Stimulated activated CD8-positive, alpha-beta memory T cell treated with anti-CD3 and anti-CD28 coated beads, Interleukin-4, amount 100 ng/mL, for 48 hours (primary cell): ENCODE measurements around the gene ARL6IP5.
A peak's percentile ranks its signal among the peaks of the same experiment; 100 is the strongest.

Experiments
- DNase-seq: peaks from one replicate; pipeline ENCODE4 v3.0.0-alpha.2; 2020

Gene ARL6IP5

DNA sequence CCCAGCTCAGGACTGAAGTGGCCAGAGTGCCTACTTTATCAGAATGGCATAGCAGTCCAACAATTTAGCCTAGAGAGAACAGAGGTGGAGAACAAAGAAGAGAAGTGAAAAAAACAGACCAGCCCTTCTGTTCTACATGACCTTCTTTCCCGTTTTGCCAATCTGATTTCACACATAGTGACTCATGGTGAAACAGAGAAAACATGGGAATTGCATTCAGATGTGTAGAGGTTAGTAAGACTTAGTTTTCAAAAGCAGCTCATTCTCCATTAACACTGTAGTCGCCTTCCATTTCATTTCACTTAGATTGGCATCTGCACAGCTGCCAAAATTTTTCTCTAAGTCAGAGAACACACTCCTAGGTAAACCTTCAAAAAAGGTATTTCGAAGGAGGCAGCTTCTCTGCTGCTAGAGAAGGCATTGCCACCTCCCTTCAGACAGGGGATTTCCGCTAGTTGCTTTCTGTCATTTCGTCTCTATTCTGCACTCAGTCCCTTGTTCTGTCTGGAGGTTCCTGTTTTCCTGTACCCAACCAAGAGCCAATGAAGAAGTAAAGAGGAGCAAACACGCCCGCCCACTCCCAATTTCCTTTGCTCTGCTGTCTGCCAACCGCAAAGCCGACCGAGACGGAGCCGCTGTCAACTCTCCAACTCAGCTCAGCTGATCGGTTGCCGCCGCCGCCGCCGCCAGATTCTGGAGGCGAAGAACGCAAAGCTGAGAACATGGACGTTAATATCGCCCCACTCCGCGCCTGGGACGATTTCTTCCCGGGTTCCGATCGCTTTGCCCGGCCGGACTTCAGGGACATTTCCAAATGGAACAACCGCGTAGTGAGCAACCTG, at the start of gene ARL6IP5:
Gene ARL6IP5 (plus strand): TSS at position 612 of the 842 bp plus-strand sequence. CDS start 111 bp downstream, at position 723.
- peak; percentile 93 for DNase-seq

DNA sequence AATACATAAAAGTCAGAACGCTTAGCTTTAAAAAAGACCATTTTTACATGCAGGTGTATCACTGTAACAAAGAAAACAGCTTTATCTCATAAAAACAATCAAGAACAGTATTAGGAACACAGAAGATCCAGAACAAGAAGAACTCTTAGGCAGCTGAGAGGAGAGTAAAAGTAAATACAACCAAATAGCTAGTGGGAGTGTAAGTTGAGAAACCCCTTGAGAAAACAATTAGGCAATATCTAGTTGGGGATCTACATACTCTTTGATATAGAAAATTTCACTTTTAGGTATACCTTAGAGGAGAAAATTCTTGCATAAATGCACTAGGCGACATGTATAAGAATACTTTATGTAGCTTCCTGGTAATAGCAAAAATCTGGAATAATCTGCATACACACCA, 40.1 kb upstream of the ARL6IP5 start:
- DNase-seq, result no peak

DNA sequence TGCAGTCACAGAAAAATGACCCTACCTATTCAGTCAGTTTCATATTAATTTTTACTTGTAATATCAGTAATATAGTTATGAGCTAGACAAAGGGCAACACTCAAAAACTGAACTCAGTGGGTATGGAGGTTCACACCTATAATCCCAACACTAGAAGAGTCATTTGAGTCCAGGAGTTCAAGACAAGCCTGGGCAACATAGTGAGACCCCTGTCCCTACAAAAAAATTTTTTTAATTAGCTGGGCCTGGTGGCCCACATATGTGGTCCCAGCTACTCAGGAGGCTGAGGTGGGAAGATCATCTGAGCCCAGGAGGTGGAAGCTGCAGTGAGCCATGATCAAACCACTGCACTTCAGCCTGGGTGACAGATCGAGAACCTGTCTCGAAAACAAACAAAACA, 35.7 kb upstream of the ARL6IP5 start:
- DNase-seq, result no peak

- peak; percentile 98 for DNase-seq
Measured at GRCh38 chr3:69051756-69052471, 32.8 kb upstream of the ARL6IP5 start, which contains the start of gene TMF1. TMF1 (minus strand) TSS chr3:69052333; CDS start chr3:69052086, 247 bp downstream.

GRCh38 chr3:69052472-69052898, 32.3 kb upstream of the ARL6IP5 start:
- no peak for DNase-seq

DNA sequence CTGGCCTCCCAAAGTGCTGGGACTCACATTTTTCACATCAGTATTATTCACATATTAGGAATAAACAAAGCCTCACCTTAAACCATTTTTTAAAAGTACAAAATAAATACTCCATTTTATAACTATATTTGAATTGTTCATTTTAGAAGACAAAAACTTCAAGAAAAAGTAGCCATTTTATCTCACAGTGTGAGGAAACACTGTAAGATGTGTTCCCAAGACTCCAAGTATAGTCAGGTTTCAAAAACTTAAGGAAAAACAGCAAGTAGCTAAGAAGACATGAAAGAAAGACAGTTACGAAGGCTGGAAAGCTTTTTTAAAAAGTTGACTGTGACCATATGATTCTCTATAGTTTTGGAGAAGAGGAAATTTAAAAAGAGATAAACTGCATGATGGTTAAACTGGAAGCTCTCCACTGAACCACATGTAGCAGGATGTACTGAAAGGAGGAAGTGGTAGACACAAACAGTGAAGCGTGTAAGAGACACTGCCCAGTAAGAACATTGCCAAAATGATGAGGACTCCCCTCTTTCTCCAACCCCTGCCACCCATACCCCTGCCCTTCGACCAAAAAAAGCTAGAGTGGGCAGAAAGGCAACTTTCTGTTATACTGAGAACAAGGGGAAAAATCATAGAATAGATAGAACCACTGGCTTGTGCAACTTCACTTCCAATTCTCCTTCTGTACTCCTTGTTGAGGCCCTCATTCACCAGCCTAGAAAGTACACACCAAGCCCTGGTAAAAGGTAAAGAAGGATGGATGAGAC, 26.4 kb upstream of the ARL6IP5 start:
- no peak for DNase-seq

DNA sequence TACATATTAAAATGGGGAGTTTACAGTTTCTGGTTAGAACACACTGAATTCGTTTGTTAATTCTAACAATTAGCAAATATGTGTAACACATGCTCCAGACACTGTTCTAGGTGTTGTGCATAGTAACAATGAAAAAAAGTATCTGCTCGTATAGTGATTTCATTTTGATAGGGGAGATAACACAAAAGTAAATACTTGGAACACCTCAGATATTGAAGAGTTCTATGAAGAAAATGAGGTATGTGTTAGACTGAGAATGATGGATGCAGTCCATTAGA, 25.9 kb upstream of the ARL6IP5 start:
- no peak for DNase-seq

DNA sequence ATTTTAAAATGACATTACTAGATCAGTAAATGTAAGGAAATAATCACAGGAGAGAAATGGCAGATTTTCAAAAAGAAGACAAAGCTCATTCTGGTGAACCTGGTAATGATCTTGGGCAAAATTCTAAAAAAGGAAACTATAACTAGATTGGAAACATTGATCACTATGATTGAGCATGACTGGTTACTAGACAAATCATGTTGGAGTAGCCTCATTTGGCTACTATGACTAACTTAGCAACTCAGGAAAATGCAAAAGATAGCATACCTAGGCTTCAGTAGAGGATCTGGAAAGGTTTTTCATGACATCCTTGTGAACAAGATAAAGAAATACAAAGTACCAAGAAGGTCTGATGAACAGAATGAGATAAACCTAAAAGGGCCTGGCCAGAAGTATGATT, 25.0 kb upstream of the ARL6IP5 start:
- DNase-seq, result no peak

DNA sequence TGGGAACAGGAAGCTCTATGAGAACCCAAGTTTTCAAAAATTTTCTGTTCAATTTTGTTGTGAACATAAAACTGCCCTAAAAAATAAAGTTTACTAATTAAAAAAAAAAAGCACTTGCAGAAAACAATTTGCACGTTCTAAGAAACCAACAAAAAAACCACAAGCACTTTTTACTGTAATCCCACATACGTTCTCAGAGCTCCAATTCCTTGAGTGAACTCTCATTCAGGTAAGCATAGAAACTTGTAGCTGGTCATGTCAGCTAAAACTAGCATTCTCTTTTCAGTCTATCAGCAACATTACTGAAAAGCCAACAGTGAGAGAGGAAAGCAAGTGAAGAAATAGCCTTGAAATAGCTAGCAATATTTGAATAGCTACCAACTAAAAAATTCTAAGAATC, 21.1 kb upstream of the ARL6IP5 start:
- no peak for DNase-seq

- DNase-seq, result no peak
Measured at GRCh38 chr3:69065318-69065964, 19.3 kb upstream of the ARL6IP5 start.

DNA sequence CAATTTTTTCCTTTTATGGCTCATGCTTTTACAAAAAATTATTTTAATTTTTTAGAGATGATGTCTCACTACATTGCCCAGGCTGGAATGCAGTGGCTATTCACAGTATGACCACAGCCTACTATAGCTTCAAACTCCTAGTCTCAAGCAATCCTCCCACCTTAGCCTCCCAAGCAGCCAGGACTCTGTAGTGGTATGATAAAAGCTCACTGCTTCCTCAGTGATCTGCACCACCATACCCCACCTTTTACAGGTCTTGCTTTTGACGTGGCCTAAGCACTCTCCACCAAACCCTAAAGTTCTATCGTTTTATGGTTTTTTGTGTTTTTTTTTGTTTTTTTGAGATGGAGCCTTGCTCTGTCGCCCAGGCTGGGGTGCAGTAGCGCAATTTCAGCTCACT, 18.6 kb upstream of the ARL6IP5 start:
- no peak for DNase-seq

DNA sequence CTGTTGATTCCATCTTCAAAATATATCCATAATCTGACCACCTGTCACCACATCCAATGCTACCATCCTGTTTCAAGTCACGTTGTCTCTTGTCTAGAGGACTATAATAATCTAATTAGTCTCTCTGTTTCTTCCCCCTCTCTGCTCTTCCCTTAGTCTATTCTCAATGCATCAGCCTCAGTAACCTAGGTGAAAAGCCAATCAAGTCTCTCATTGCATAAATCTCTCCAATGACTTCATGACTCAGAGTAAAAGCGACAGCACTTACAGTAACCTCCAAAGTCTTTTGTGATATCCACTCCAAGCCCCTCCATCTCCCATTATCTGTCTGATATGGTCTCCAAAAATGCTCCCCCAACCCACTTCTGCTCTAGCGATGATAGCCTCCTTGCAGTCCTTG, 11.8 kb upstream of the ARL6IP5 start:
- DNase-seq, result no peak

- no peak for DNase-seq
Measured at GRCh38 chr3:69079269-69080159, 5.2 kb upstream of the ARL6IP5 start.

- DNase-seq, result peak; percentile 95
Measured at GRCh38 chr3:69080233-69080920, 4.4 kb upstream of the ARL6IP5 start, which contains the start of gene UBA3. UBA3 (minus strand) TSS chr3:69080365; CDS start chr3:69080353, 12 bp downstream.

DNA sequence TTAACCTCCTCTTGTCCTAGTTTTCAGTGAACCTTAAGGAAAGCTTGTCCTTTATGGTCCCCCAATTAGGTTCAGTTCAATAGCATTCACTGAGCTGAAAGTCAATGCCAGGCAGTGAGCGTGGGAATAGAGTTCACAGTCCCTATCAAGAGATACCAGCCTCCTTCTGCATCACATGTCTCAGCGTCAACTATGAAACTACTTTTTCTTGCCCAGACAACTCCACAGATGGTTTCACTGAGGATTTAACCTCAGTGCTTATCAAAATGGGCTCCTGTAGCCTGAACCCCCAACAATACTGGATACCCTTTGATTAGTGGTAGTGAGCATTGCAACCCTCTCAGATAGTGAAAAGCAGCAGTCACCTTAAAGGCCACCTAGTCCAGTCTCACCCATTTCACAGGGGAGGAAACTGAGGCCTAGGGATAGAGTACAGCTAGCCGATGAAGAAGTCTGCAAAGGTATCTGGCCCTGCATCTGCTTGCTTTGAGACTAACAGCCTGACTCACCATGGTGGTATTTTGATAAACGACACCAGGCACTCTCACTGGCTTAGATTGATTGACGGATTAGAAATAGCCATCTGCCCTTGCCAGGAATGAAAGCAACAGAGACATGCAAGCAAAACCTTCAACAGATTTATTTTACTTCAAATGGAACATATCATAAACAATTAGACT, 3.0 kb upstream of the ARL6IP5 start:
- DNase-seq, result peak; percentile 43

- DNase-seq, result no peak
Measured at GRCh38 chr3:69082361-69082760, 2.4 kb upstream of the ARL6IP5 start.

DNA sequence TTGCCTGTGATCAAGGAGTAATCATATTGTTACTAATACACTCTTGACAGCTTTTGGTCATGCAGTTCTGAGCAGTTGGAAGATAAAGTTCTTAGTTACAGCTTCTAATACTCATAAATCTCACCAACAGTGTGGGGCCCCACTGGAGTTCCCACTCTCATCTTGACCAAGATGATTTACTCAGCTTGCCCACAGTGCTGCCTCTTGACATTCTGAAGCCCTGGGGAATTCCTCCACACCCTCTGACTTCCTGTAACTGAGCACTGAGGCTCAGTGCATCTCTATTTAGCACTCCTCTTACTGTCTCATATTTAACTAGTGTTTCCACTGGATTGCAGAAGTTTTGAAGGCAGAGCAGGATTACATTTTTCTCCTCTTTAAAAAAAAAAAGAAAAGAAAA, 1.9 kb upstream of the ARL6IP5 start:
- DNase-seq, result peak; percentile 81

GRCh38 chr3:69085168-69085832, 563 bp downstream of the ARL6IP5 start:
- DNase-seq, result peak; percentile 49

DNA sequence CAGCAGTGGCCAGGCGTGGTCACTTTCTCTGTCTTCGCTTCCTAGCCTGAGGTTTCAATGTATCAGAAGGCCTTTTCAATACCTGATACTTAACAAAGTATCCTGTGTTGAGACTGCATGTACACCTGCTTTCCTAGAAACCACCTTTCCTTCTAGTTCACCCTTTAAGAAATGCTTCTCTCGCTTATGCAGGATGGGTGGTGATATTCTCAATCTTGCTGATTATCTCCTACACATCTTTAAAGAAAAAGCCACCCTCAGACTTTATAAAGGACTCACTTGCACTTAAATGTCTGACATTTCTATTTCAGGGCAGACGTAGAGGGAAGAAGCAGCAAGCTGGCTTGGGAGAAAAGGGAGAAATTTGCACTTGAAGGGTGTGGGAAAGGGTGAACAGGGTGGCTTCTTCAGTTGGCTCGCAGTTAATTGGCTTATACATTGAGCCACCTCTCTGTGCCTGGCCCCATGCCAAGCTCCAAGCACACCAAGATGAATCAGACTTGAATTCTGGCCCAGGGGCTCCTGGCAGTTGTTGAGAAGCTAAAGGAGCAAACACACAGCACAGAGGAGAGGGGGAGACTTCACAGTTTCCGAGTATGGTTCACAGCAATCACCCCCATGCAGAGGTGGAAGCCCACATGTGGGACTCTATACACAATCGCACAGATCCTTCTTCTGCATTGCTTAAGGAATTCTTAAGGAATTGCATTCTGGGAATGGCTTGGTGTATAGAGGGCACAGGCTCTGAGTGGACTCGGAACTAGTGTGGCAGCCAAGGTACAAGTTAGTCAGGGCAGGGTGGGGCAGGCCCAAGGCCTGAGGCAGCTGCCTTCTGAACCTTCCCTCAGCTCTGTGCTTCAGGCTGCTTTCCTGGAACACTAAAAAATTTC, 1.3 kb downstream of the ARL6IP5 start:
- DNase-seq, result peak; percentile 88
